HG03457 (cell line): ENCODE measurements around the gene DHFR.
A peak's percentile ranks its signal among the peaks of the same experiment; 100 is the strongest.

Experiments
- ATAC-seq: cut with Tn5 transposase; IDR thresholded peaks from one replicate; pipeline ENCODE4 v1.9.1; 2021; ENCODE audit warnings: moderate number of reproducible peaks; ENCODE audit not compliant: unreplicated experiment

Gene DHFR

DNA sequence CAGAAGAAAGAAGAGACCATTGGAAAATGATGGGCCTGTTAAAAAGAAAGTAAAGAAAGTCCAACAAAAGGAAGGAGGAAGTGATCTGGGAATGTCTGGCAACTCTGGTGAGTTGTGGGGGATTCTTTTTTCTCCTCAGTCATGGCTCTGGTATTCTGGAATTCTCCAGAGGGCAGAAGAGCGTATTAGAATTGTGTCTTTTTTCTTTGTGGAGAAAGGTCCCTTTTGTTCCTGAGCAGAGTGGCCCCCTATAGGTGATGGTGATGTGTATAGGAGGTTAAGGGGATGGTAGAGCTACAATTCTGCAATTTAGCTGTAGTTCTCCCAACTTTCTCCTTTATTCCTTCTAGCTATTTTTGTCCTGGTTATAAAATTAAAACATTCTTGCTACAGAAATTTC is 1.6 kb upstream of the DHFR start:
- ATAC-seq, result no peak

DNA sequence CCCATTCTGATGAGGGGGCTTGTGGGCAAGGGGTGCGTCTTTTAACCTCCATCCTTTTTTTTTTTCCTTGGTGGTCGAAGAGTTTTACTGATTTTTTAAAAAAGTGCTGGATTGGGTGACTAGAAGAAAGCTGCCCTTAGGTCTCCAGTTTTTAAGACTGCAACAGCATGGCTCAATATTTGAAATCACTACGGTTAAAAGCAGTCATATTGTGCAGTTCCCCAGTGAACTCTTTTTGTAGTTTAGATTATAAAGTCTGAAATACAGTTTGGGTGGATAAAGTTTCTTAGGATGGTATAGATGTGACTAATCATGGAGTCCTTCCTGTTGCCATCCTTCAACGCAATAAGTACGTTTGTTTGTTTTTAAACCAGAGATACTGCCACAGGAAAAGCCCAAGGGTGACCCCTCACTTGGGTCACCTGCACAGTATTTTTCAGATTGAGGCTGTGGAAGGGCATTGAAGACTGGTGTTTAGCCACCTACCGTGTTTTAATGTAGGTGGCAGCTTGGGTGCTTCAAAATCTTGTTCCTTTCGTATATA is 520 bp upstream of the DHFR start:
- no peak for ATAC-seq

DNA sequence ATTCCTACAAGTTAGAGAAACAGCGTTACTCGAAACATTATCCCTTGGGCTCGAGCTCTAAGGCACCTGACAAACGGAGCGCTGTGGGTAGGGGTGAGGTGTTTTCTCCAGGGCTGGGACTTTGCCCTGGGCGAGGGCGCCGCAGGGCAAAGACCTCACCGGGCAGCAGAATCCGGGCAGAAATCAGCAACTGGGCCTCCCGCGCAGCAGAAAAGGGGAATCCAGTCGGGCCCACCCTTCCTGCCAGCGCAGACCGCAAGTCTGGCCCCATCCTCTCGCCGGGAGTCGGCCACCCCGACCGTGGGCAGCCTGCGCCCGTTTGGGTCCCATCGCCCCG is 761 bp downstream of the DHFR start:
- no peak for ATAC-seq

DNA sequence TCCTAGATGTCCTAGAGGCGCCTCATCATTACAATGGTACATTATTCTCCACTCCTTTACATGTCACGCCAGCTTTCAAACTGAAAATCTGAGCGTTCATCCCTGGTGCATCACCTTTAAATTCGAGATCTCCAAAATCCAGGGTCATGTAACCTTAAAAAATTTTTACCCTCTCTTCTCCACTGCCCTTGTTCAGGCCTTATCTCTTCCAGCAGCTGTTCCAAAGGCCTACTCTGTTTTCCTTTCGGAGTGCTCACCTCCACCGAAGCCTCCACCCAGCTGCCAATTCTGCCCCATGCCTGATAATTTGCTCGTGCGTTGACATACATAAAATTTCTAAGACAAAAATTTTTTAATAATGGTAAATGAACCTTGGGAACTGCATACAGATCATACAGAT is 1.3 kb downstream of the DHFR start:
- no peak for ATAC-seq

DNA sequence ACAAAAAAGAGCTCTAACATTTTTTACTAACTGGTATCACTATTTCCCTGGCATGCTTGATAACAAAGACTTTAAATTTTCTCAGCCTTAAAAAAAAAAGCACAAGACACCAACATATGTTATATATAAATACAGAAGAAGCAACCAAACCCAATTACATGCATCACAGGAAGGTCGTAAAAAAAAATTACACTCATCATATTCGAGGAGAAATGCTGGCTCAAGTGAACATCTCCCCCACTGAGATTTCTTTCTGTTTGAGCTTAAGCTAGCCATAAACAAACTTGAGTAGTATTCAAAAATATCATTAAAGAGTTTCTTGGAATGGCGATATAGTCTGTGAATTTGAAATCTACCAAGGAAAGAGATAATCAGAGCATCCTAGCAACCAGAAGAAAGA is 7.9 kb downstream of the DHFR start:
- no peak for ATAC-seq

DNA sequence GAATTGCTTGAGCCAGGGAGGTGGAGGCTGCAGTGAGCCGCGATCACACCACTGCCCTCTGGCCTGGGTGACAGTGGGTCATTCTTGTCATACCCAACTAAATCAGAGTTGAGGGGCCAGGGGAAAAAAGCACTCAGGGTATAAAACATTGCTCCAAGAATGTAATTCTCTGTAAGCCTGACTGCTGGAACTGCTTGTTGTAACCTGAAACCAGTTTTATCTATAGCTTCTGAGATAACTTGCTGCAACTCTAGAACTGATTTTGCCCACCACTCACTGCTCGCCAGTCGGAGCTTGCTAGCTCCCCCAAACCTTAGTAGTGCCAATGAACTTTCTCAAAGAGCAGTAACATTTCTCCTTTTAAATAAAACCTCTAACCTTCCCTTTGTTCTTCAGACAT is 9.9 kb downstream of the DHFR start:
- no peak for ATAC-seq

DNA sequence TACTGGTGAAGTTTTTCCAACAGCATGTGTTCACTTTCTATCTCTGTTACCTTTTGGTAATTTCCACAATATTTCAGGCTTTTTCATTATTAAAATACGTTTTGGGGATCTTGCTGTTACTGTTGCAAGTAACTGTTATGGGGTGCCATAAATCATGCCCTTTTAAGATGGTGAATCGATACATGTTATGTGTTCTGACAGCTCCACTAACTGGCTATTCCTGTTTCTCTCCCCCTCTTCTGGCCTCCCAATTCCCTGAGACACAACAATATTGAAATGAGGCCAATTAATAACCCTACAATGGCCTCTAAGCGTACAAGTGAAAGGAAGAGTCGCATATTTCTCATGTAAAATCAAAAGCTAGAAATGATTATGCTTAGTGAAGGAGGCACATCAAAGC is 13.4 kb downstream of the DHFR start:
- ATAC-seq, result no peak

DNA sequence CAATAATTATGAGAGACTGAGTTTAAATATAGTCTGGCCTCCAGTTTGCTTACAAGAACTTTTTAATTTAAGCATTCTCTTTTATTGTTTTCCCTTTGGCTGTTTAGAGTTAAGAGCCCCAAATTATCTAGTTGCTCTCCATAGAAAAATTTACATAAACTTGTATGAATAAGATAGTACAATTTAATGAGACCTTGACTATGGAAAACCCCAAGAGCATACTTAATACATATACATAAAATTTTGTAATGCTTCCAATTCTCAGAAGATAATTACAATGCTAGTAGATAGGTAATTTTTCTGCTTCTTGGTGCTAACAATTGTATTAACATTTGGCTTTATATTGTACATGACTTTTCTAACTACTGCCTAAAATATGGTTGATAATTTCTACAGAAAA is 20.6 kb downstream of the DHFR start:
- ATAC-seq, result no peak

DNA sequence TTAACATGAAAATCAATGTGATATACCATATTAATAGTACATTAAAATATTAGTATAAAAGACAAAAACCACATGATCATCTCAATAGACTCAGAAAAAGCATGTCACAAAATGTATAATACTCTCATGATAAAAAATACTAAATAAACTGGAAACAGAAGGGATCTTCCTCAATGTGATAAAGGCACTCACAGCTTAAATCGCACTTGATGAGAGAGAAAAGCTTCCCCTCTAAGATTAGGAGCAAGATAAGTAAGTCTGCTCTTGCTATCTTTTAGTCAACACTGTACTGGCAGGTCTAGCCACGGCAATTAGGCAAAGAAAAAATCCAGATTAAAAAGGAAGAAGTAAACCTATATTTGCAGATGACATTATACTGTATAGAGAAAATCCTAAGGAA is 22.1 kb downstream of the DHFR start:
- no peak for ATAC-seq

DNA sequence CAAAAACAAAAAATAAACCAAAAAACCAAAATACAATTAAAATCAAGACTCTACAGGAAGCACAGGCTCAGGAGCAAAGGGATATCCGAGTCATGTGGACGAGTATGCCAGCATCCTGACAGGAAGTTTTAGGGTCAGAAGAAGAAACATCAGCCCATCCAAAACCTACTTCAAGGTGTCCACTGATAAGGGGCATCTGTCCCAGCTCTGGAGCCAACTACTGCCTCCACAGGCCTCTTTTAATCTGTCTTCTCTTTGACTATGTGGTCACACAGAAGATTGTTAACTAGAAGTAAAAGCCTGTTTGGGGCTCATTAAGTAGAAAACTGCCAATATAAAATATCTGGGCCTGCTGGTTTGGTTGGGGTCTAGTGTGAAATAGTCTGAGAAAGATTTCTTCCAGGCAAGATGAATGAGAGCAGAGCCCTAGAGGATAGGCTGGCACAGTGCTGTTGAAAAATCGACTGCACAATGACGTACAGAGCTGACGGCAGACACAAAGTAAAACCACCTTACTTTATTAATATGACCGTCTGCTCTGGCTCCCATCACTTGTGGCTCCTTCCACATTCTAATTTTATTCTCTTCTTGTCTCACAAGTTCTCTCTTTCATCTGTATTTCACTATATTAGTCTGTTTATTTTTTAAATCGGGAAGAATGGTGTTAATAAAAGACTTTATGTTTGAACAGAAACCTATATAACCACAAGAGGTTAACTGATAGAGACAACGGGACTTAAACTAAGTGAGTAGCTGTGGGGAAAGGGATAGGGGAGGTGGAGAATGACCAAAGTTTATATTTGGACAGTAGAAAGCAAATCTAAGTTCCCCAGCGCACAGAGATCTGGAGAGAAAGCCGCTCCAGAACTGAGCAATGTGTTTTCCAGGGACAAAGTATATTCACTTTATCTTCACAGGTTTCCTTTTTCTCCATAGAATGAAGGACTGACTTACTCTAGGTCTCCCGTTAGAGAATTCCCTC is 23.2 kb downstream of the DHFR start:
- no peak for ATAC-seq

DNA sequence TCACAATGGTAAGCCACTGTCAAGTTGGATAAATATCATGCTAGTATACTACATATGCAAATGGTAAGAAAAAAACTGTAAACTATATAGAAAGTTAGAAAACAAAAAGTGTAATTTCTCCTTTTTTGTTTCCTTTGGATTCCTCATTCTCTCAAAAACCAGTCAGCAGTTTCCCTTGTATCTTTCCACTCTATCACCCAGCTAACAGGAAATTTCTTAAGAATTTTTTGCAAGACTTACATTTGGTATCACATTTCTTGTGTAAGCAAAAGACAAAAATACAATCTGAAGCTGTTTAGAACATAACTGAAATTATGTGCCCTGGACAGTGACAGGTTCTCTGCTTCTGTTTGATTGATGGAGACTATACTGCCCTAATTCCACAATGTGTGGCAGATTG is 25.5 kb downstream of the DHFR start:
- no peak for ATAC-seq

DNA sequence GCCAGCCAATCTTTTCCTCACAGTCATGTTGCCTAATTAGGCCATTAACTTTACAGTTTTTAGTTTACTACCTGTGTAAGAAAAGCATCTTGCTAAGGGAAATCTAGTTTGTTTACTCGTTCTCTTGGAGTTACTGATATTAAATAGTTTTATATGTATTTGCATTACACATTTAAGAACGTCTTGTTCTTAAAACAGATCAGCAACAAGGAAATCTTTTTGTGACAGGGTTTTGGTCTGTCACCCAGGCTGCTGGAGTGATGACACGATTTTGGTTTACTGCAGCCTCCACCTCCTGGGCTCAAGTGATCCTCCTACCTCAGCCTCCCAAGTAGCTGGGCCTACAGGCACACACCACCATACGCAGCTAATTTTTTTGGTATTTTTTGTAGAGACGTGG is 29.6 kb downstream of the DHFR start:
- ATAC-seq, result no peak

DNA sequence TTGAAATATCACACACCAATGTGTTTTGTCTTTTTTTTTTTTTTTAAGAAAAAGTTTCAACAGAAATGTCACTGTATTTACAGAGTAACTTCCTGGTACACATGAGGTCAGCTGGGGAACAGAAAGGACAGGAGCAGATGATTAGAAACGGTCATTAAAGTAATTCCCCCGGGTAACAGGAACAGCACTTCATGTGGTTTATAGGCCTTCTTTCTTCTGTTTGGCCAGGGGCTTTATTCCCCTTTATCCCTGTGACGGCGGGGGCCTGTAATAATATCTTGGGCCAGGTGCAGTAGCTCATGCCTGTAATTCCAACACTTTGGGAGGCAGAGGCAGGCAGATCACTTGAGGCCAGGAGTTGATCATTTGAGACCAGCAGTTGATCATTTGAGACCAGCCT is 30.8 kb downstream of the DHFR start:
- ATAC-seq, result no peak

DNA sequence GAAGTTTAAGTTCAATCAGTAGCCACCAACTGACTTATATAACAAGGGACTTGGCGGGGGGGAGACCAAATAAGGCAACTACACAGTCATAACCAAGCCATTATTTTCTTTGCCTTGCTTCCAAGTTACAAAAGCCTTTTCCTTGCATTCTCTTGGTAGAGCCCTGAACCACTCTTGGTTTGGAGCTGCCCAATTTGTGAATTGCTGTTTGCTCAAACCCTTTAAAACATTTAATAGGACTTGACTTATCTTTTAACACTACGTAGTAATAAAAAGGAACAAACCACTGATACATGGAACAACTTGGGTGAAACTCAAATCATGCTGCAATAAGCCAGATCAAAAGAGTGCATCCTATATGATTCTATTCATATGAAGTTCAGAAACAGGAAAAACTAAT is 32.0 kb downstream of the DHFR start:
- no peak for ATAC-seq

DNA sequence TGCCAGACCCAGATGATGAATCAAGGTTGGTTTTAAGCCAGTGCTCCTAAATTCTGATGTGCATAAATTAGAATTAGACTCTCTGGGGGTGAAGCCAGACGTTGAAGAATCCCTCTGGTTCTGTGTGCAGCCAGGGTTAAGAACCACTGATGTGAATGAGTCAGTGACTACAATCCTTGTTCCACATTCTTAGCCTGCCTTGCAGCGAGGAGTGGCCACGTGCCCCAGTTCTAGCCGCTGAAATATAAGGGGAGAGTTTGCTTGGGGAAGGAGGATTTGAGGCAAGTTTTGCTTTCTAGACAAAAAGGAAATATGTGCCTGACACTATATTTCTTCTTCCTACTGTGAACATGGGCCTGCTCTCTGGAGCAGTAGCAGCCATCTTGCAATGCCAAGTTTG is 34.6 kb downstream of the DHFR start:
- ATAC-seq, result no peak

DNA sequence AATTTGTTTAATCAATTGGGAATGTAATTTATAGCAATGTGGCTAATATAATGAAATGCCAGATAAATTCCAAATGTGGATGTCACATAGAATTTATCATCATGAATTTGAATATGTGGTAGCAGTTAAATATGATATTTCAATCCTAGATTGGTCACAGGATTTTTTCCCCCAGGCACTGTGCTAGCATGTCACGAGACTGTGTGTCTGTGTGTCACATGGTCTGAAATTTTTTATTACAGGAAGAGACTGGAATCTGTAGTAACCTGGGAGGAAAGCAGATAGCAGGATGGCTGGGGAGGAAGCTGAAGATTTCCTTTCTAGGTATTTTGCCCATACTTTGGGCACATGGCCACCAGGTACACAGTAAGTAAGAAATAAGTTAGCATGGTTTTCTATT is 35.7 kb downstream of the DHFR start:
- no peak for ATAC-seq

DNA sequence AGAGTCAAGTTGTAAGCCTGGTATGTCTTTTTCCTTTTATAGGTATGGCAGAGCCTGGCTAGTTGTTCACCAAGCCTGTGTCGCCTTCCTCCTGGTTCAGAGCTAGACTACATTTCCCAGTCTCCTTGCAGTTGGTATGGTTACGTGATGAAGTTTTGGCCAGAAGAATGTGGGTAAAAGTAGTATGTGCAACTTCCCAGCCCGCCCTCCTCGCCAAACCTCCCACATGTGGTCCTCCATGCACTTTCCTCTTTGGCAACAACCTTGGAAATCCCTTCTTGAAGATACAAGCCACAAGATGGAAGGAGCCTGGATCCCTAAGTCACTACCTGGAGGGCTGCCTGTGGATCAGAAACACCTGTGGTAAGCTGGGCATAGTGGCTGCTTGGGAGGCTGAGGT is 36.3 kb downstream of the DHFR start:
- no peak for ATAC-seq

DNA sequence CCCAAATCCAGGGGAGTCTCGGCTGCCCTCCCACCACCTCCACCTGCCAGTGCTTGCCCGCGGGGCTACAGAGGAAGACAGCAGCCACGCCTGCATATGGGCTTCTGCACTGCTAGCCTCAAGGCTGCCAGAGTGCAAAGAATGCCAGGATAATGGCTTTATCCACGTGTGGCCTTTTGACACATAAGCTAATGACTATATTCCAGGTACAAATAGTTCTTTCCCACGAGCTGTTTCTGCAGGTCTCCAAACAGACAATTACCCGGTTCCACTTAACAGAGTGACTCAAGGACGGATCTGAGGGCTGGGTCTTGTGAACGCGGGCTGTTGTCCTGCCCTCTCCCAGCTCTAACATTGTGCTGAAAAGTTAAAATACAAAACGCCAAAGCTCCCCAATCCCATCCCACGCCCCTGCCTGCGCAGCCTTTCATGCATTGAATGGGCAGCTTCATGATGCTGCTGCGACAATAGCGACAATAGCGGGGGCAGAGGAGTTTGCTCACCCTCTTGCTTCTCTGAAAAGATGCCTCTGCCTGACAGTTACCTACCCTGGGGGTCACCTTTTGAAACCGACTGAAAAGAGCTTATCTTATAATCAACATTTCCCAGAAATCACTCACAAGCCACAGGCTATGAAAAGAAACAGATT is 39.4 kb downstream of the DHFR start:
- ATAC-seq, result no peak

DNA sequence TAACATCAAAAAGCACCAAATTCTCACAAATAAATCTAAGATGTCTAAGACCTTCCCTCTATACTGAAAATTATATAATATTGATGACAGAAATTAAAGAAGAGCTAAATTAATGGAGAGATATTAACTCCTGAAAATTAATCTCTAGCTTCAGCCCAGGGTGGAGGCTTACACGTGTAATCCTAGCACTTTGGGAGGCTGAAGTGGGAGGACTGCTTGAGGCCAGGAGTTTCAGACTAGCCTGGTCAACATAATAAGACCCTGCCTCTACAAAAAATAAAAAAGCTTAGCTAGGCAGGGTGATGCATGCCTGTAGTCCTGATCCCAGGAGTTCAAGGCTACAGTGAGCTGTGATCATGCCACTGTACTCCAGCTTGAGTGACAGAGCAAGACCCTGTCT is 45.1 kb downstream of the DHFR start:
- no peak for ATAC-seq

DNA sequence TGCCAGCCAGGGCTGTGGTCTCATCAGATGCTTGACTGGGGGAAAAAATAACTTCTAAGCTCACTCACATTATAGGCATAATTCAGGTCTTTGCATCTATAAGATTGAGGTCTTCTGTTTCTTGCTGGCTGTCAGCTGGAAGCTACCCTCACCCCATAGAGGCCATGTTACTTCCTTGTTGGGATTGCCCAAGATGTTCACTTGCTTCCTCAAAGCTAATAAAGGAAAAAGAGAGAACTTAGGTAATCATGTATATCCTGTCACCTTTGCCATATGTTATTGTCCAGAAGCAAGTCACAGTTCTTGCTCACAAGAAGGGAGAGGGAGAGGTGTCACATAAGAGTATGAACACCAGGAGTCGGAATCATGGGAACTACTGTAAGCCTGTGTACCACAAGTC is 46.1 kb downstream of the DHFR start:
- no peak for ATAC-seq

DNA sequence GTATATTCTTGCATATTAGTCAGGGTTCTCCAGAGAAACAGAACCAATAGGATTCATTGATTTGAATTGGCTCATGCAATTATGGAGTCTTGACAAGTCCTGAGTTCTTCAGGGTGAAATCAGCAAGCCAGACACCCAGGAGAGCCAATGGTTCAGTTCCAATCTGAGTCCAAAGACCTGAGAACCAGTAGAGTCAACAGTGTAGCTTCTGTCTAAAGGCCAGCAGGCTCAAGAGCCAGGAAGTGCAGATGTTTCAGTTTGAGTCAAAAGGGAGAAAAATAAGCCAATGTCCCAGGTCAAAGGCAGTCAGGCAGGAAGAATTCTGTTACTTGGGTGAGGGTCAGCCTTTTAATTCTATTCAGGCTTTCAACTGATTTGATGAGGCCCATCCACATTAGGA is 47.0 kb downstream of the DHFR start:
- peak; percentile 71 for ATAC-seq

DNA sequence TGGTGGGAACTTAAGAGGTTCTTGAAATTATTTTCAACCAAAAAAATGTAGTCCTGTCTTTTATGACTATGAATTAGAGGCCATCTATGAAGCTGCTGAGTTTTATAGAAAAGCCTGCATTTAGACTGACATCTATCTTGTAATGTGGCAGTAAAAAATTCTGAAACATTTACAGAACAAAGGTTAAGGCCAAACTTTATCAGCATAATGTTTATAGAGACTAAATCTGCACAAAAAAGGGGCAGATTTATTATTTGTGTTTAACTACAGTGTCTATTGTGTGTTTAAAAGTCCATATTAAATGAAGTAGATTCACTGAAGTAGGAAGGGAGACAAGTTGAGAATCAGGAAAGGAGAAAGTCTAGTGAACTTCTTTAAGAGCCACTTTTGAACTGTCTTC is 47.4 kb downstream of the DHFR start:
- ATAC-seq, result no peak
